NCI-H345 (cell line): ENCODE data around the gene SERPINA9.
"Not testable (repeated sequence)": the region's sequence is repeated elsewhere in the genome, so short reads cannot be mapped to it uniquely, and the experiment has no call there.

Experiments
- DNase-seq: peaks from one replicate; lab custom pipeline; 2025; lab: John Stamatoyannopoulos, UW

Gene SERPINA9

DNA sequence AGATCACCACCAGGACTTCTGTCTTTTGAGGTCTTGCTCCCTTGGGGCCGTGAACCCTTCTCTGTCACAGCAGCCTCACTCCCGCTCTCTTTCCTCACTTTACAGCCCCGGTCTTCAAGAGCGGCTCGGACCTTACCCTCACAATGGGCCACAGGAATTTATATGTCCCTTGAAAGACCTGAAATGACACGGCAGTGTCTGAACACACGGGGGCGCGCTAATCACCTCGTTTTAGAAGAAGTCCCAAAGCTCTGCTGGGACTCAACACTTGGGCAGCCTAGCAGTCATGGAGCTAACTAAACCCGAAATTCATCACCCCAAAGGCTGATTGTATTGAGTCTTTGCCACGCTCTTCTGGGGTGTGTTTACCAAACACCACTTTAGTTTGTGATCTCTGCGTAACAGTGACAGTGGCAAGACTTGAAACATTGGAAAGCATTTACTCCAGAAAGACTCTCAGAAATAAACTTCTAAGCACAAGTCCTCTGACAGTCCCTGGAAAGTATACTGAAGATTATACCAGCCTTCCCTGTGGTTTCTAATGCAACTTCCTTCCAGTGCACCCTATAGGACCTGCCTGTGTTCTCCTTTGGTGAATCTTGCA is 52.4 kb downstream of the SERPINA9 start:
- DNase-seq: no peak

DNA sequence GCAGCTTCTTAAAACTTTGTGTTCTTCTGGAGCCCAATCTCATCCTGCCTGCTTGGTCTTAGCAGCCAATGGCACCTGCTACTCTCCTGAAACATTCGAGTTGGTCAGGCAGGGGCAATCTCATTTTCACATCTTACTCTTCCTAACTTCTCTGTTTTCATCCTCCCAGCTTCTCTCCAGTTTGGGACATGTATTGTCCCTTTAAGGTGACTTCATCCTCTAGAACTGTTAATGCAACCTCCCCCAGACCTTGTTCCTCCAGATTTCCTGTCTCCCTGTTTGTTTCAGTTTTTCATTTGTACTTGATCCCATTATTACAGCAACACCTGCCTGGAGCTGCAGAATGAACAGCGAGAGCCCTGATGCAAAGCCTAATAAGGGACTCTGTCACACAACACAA is 54.7 kb downstream of the SERPINA9 start:
- no peak for DNase-seq

DNA sequence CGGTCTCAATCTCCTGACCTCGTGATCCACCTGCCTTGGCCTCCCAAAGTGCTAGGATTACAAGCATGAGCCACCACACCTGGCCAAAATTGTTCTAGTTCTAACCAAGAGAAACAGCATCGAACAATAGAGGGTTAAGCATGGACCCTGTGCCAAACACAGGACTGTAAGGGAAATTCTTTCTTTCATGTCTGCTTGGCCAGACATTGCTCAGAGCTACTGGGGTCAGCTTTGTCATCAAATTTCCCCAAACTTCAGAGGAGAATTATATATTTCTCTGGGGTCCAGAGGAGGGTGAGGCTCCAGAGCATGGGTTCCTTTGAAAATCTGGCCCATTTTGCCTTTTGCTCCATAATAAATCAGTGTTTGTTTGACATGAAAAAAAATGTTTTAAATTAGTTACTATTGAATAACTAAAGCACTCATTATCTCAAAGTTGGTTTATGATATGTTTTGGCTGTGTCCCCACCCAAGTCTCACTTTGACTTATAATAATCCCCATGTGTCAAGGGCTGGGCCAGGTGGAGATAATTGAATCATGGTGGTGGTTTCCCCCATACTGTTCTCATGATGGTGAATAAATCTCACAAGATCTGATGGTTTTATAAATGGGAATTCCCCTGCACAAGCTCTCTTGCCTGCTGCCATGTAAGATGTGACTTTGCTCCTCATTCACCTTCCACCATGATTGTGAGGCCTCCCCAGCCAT is 58.3 kb downstream of the SERPINA9 start:
- DNase-seq: not testable (repeated sequence)
